Adipocyte (in vitro differentiated cells): ENCODE measurements around the gene AURKA.

Experiments
- DNase-seq: peaks from one replicate; pipeline ENCODE4 v3.0.0-alpha.2; 2015; ENCODE audit warnings: low read depth
- H3K27me3 ChIP-seq: replicated peaks from 2 replicates; pipeline ENCODE4 v1.7.0; 2013; ENCODE audit warnings: mild to moderate bottlenecking, low read length, moderate library complexity; ENCODE audit not compliant: control insufficient read depth, insufficient read depth
- H3K36me3 ChIP-seq: 2 replicates; pipeline ENCODE4 v1.7.0; 2013; ENCODE audit warnings: low read length, mild to moderate bottlenecking, moderate library complexity; ENCODE audit not compliant: control insufficient read depth, insufficient read depth, severe bottlenecking
- H3K4me1 ChIP-seq: 2 replicates; pipeline ENCODE4 v1.7.0; 2013; ENCODE audit warnings: mild to moderate bottlenecking, low read length, moderate library complexity; ENCODE audit not compliant: control insufficient read depth, insufficient read depth
- H3K4me3 ChIP-seq: 2 replicates; pipeline ENCODE4 v1.7.0; 2013; ENCODE audit warnings: mild to moderate bottlenecking, low read length, moderate library complexity
- H3K9ac ChIP-seq: 2 replicates; pipeline ENCODE4 v1.7.0; 2013; ENCODE audit warnings: mild to moderate bottlenecking, low read length, moderate library complexity
- H3K9me3 ChIP-seq: 2 replicates; pipeline ENCODE4 v1.7.0; 2013; ENCODE audit warnings: mild to moderate bottlenecking, low read length, moderate library complexity; ENCODE audit not compliant: control insufficient read depth

The AURKA gene

GRCh38 chr20:56328861-56329260, 63.2 kb downstream of the AURKA start:
- Histone ChIP-seq H3K9me3 (peaks cover 7% of the 10 kb centered on the region), H3K4me3 (no peak overlapping the region), H3K36me3 (no peaks in the 10 kb centered on the region), H3K4me1 (no peaks in the 10 kb centered on the region), H3K27me3 (no peaks in the 10 kb centered on the region), H3K9ac (no peak overlapping the region)
- DNase-seq, result peak; percentile 37

GRCh38 chr20:56324806-56325205, 67.2 kb downstream of the AURKA start:
- Histone ChIP-seq H3K9ac (no peak overlapping the region), H3K36me3 (no peaks in the 10 kb centered on the region), H3K27me3 (no peaks in the 10 kb centered on the region), H3K9me3 (no peaks in the 10 kb centered on the region), H3K4me3 (no peak overlapping the region), H3K4me1 (peaks cover 5% of the 10 kb centered on the region)
- DNase-seq, result no peak

DNA sequence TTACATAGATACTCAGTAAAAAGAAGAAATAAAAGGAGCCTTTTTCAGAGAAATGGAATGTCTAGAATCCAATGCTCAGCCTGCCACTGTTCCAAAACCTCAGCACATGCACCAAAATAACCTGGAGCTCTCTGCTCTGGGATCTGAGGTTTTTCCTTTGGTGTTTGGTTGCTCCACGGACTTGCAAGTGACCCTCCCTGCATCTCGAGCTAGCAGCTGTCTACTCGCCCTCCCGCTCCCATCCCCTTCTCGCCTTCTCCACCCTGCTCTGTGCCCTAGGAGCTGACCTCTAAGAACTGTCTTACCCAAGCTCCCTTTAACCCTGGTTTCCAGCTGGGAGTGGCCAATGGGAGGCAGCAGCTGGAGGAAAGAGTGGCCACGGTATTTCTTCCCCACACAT, 68.4 kb downstream of the AURKA start:
- H3K9me3 ChIP-seq, result no peaks in the 10 kb centered on the region
- H3K27me3 ChIP-seq, result no peaks in the 10 kb centered on the region
- no peaks in the 10 kb centered on the region for H3K36me3 ChIP-seq
- H3K4me1 ChIP-seq, result peaks cover 5% of the 10 kb centered on the region
- no peak overlapping the region for H3K4me3 ChIP-seq
- no peak overlapping the region for H3K9ac ChIP-seq
- DNase-seq, result no peak

DNA sequence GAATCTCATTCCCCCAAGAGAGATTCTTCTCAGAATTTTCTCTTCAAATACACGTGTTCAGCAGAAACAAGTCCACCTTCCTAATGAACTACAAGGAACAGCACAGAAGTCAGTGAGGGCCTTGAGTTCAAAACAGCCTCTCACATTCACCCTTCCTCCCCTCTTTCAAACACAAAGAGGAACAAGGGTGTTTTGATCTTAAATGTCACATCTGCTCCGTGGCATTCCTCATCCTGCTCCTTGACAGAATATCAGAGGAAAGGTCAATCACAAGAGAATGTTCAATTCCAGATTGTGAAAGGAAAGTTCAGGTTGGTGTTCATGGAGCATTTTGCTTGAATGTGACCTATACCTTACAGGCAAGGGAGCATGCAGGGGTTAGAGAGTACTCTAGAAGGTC, 68.8 kb downstream of the AURKA start:
- Histone ChIP-seq H3K4me3 (no peak overlapping the region), H3K36me3 (no peaks in the 10 kb centered on the region), H3K27me3 (no peaks in the 10 kb centered on the region), H3K9ac (no peak overlapping the region), H3K4me1 (peaks cover 5% of the 10 kb centered on the region), H3K9me3 (no peaks in the 10 kb centered on the region)
- DNase-seq, result no peak

DNA sequence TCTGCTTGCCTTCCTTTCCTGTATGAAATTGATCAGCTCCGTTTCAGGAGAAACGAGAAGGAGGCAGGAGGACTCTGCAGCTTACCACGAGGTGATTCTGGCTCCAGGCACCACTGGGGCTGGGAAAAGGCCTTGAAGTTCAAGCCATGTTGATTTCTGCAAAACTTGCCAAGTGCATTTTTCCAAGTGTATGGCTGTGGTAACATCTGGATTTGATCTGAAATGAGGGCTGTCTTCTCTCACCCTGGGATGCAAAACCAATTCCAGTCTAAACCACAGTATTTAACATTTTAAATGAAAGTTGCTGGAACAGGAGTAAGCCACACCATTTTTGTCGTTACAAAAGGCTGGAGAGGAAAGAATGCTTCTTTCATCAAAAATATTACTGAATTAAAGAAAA, 69.3 kb downstream of the AURKA start:
- peaks cover 5% of the 10 kb centered on the region for H3K4me1 ChIP-seq
- no peaks in the 10 kb centered on the region for H3K9me3 ChIP-seq
- DNase-seq, result peak; percentile 37
- no peak overlapping the region for H3K9ac ChIP-seq
- no peak overlapping the region for H3K4me3 ChIP-seq
- H3K36me3 ChIP-seq, result no peaks in the 10 kb centered on the region
- no peaks in the 10 kb centered on the region for H3K27me3 ChIP-seq
